ENCODE measurements around the gene OPCML. TPM values are rescaled to one million over a fixed set of nuclear protein-coding genes. Genes with fewer than 3 reads are reported as not detected.

The OPCML gene
- total RNA-seq, 4 donors from 2014 or later, result not detected

DNA sequence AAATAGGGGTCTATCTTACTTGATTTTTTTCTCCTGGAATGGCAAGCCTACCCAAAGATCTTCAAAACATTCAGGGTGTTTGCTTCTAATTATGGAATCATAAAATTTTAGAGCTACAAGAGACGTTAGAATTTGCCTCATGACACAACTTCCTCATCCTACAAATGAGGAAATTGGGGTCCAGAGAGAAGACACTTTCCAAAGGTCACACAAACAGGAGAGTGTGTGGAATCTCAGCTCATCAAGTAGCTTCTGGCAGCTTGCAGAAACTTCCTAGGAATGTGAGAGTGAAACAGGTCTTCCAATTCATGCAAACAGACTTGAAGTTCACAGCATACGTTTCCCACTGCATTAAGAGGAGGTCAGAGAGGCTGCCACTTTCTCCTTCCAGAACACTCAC lies 976.0 kb downstream of the OPCML start:
- Histone ChIP-seq H3K27me3 (no peaks in the 10 kb centered on the region), H3K36me3 (no peaks in the 10 kb centered on the region), H3K4me3 (no peak overlapping the region), H3K27ac (no peak overlapping the region), H3K9me3 (no peaks in the 10 kb centered on the region), H3K4me1 (no peaks in the 10 kb centered on the region)
- intact Hi-C loops (cut with DNase I; ENCODE audit: low total_unique reads), result no loop called here
- DNase-seq, result no peak
- in situ Hi-C loops (cut with MboI; ENCODE audit: low pct_ligation_motif_present in 1 of 4, low pct_unique_long_range_greater_than_20kb in 1 of 4, low sequenced_read_pairs in 3 of 4), result no loop called here
- WGBS, 2 donors (ENCODE audit: low coverage in 1 of 2), result 0 to 25% methylated on average over 1 to 2 of the region's 2 CpGs
- no peak for TF ChIP-seq EP300 (IDR thresholded peaks at IDR 0.05; ENCODE audit: low read depth)

DNA sequence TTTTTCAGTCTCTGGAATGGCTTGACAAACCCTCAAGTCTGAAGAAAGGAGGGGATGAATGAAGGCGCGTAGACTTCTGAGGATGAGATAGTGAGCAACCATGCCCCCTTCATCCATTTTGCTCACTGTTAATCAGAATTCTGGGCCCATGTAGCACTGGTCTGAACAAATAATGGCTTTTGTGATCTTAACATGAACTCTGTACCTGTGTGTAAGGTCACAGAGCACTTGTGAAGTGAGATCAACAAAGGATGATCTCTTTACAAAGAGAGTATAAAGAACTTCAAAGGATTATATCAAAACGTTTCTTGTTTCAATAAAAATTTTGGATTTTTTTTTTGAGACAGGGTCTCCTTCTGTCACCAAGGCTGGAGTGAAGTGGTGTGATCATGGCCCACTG lies 976.7 kb downstream of the OPCML start:
- in situ Hi-C loops (cut with MboI; ENCODE audit: low pct_ligation_motif_present in 1 of 4, low pct_unique_long_range_greater_than_20kb in 1 of 4, low sequenced_read_pairs in 3 of 4) (no loop called here), intact Hi-C loops (cut with DNase I; ENCODE audit: low total_unique reads) (no loop called here)
- WGBS, 2 donors (ENCODE audit: low coverage in 1 of 2), result 75 to 77% methylated on average over 2 to 3 of the region's 3 CpGs
- Histone ChIP-seq H3K4me3 (no peak overlapping the region), H3K4me1 (no peaks in the 10 kb centered on the region), H3K27me3 (no peaks in the 10 kb centered on the region), H3K27ac (no peak overlapping the region), H3K36me3 (no peaks in the 10 kb centered on the region), H3K9me3 (no peaks in the 10 kb centered on the region)
- no peak for DNase-seq
- TF ChIP-seq, protein P1, sequence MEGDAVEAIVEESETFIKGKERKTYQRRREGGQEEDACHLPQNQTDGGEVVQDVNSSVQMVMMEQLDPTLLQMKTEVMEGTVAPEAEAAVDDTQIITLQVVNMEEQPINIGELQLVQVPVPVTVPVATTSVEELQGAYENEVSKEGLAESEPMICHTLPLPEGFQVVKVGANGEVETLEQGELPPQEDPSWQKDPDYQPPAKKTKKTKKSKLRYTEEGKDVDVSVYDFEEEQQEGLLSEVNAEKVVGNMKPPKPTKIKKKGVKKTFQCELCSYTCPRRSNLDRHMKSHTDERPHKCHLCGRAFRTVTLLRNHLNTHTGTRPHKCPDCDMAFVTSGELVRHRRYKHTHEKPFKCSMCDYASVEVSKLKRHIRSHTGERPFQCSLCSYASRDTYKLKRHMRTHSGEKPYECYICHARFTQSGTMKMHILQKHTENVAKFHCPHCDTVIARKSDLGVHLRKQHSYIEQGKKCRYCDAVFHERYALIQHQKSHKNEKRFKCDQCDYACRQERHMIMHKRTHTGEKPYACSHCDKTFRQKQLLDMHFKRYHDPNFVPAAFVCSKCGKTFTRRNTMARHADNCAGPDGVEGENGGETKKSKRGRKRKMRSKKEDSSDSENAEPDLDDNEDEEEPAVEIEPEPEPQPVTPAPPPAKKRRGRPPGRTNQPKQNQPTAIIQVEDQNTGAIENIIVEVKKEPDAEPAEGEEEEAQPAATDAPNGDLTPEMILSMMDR (IDR thresholded peaks at IDR 0.05), result no peak
- no peak for TF ChIP-seq EP300 (IDR thresholded peaks at IDR 0.05; ENCODE audit: low read depth)
- TF ChIP-seq POLR2AphosphoS5 (IDR thresholded peaks at IDR 0.05), result no peak
- TF ChIP-seq POLR2A (IDR thresholded peaks at IDR 0.05), result no peak

DNA sequence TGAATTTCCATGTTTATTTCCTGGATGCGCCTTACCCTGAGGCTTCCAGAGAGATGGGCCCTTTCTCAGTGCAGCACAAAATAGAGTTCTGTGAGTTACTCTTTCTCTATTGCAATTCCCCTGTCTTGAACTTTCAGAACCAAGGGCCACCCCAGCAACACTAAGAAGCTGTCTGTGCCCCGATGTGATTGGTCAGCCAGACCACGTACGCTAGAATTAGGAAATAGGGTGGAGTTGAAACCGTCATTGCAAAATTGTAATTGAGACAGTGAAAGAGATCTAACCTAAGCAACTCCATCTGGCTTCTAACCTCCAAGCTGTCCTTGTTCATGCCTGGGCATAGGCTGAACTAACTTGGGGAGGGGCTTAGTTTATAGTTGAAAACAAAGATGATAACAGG lies 981.3 kb downstream of the OPCML start:
- H3K27me3 ChIP-seq, result no peaks in the 10 kb centered on the region
- no peaks in the 10 kb centered on the region for H3K4me1 ChIP-seq
- H3K4me3 ChIP-seq, result no peak overlapping the region
- H3K36me3 ChIP-seq, result no peaks in the 10 kb centered on the region
- H3K9me3 ChIP-seq, result no peaks in the 10 kb centered on the region
- DNase-seq, result no peak
- 94 to 96% methylated on average over 4 to 5 of the region's 5 CpGs for WGBS, 2 donors (ENCODE audit: low coverage in 1 of 2)
- no peak for TF ChIP-seq EP300 (IDR thresholded peaks at IDR 0.05; ENCODE audit: low read depth)
- no peak for TF ChIP-seq POLR2A (IDR thresholded peaks at IDR 0.05)
- no peak for TF ChIP-seq POLR2AphosphoS5 (IDR thresholded peaks at IDR 0.05)
- TF ChIP-seq, protein P1 (IDR thresholded peaks at IDR 0.05), result no peak
- H3K27ac ChIP-seq, result no peak overlapping the region
- in situ Hi-C loops (cut with MboI; ENCODE audit: low pct_ligation_motif_present in 1 of 4, low pct_unique_long_range_greater_than_20kb in 1 of 4, low sequenced_read_pairs in 3 of 4) (no loop called here), intact Hi-C loops (cut with DNase I; ENCODE audit: low total_unique reads) (no loop called here)

DNA sequence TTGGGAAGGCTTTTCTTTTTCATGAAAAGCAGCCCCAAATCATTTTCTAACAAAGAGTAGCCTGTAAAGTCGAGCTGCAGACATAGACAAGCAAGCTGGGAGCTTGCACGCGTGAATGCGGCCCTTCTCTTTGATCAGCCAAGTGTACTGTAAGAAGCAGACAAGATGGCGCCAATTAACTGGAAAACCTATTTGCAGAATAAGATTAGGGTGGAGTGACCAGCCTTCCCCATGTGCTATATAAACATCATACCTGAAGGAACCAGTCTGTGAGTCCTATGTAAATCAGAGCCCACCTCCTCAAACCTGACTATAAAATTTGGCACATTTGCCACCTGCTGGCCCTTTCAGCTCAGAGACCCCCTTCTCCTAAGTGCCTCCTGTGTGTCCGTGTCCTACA lies 982.7 kb downstream of the OPCML start:
- TF ChIP-seq EP300 (IDR thresholded peaks at IDR 0.05; ENCODE audit: low read depth), result no peak
- TF ChIP-seq POLR2A (IDR thresholded peaks at IDR 0.05), result no peak
- TF ChIP-seq, protein P1 (IDR thresholded peaks at IDR 0.05), result no peak
- TF ChIP-seq POLR2AphosphoS5 (IDR thresholded peaks at IDR 0.05), result no peak
- 86 to 100% methylated on average over 1 to 6 of the region's 6 CpGs for WGBS, 2 donors (ENCODE audit: low coverage in 1 of 2)
- Histone ChIP-seq H3K27me3 (no peaks in the 10 kb centered on the region), H3K4me1 (no peaks in the 10 kb centered on the region), H3K36me3 (no peaks in the 10 kb centered on the region), H3K9me3 (peaks cover 0 to 3% of the 10 kb centered on the region in 2 donors), H3K27ac (no peak overlapping the region), H3K4me3 (no peak overlapping the region)
- DNase-seq, result no peak
- in situ Hi-C loops (cut with MboI; ENCODE audit: low pct_ligation_motif_present in 1 of 4, low pct_unique_long_range_greater_than_20kb in 1 of 4, low sequenced_read_pairs in 3 of 4), result no loop called here
- intact Hi-C loops (cut with DNase I; ENCODE audit: low total_unique reads), result no loop called here

DNA sequence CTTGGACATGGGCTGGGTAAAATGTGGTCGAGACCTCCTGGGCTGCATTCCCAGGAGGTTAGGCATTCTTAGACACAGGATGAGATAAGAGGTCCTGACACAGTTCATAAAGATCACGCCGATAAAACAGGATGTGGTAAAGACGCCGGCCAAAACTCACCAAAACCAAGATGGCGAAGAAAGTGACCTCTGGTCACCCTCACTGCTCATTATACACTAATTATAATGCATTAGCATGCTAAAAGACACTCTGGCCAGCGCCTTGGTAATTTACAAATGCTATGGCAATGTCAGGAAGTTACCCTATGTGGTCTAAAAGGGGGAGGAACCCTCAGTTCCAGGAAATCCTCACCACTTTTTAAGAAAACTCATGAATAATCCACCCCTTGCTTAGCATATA lies 983.3 kb downstream of the OPCML start:
- no peaks in the 10 kb centered on the region for H3K36me3 ChIP-seq
- intact Hi-C loops (cut with DNase I; ENCODE audit: low total_unique reads), result no loop called here
- no peak for DNase-seq

More for the DNA sequence above, 983.3 kb downstream of the OPCML start:
- Histone ChIP-seq H3K27me3 (no peaks in the 10 kb centered on the region), H3K9me3 (peaks cover 0 to 3% of the 10 kb centered on the region in 2 donors), H3K27ac (no peak overlapping the region), H3K4me1 (no peaks in the 10 kb centered on the region), H3K4me3 (no peak overlapping the region)
- TF ChIP-seq EP300 (IDR thresholded peaks at IDR 0.05; ENCODE audit: low read depth) (no peak), POLR2AphosphoS5 (IDR thresholded peaks at IDR 0.05) (no peak), POLR2A (IDR thresholded peaks at IDR 0.05) (no peak)
- TF ChIP-seq, protein P1 (IDR thresholded peaks at IDR 0.05), result no peak
- 66 to 68% methylated on average over 4 to 7 of the region's 7 CpGs for WGBS, 2 donors (ENCODE audit: low coverage in 1 of 2)
- in situ Hi-C loops (cut with MboI; ENCODE audit: low pct_ligation_motif_present in 1 of 4, low pct_unique_long_range_greater_than_20kb in 1 of 4, low sequenced_read_pairs in 3 of 4), result no loop called here

Measured in transverse colon (tissue), 4 donors.